SK-N-SH (cell line): ENCODE data around the gene MAN1A2. TPM values are rescaled to one million over a fixed set of nuclear protein-coding genes. Genes with fewer than 3 reads are reported as not detected.

Experiments
- CTCF ChIA-PET: fragments of 300-600, 350-600 bp; formaldehyde crosslinking; extraction: SDS; loops from one replicate; lab custom pipeline; 2021; lab: Yijun Ruan, JAX
- POLR2A ChIA-PET: fragments of 350-600 bp; sonication (Branson Sonifier 250); formaldehyde crosslinking; extraction: SDS; loops from one replicate; lab custom pipeline; 2020; ENCODE audit warnings: antibody characterized with exemption, inconsistent platforms; lab: Yijun Ruan, JAX
- DNase-seq: peaks from one replicate; pipeline ENCODE4 v3.0.0; 2012
- H2AFZ ChIP-seq: fragments of 200-600 bp; sonication (generic); 2 replicates; pipeline ENCODE4 v1.8.1; 2016; ENCODE audit warnings: antibody characterized with exemption, mild to moderate bottlenecking, low read depth
- H3F3A ChIP-seq: fragments of 200-600 bp; sonication (generic); replicated peaks from 2 replicates; pipeline ENCODE3; 2016; ENCODE audit warnings: antibody characterized with exemption, mild to moderate bottlenecking; ENCODE audit not compliant: insufficient read depth
- H3K27ac ChIP-seq, 2 experiments: fragments of 200-500 bp in 1 of 2; fragments of 200-600 bp in 1 of 2; sonication (Bioruptor generic) in 1 of 2; sonication (generic), shearing (Covaris generic) in 1 of 2; 2 replicates each; pipeline versions ENCODE4 v1.5.1 to v1.6.1; 2014 to 2016; ENCODE audit warnings: low read depth in 2 of 2, inconsistent platforms in 1 of 2, low read length in 1 of 2, mild to moderate bottlenecking in 1 of 2, mixed read lengths in 1 of 2
- H3K27me3 ChIP-seq: fragments of 200-600 bp; sonication (generic), shearing (Covaris generic); 2 replicates; pipeline ENCODE4 v1.6.1; 2016; ENCODE audit warnings: mixed run types; ENCODE audit not compliant: insufficient read depth
- H3K36me3 ChIP-seq, 2 experiments: fragments of 200-500 bp in 1 of 2; fragments of 200-600 bp in 1 of 2; sonication (Bioruptor generic) in 1 of 2; sonication (generic) in 1 of 2; replicated peaks in 1 of 2; 2 replicates each; pipeline versions ENCODE3 to v1.5.1; 2014 to 2016; ENCODE audit warnings: low read length in 1 of 2, mild to moderate bottlenecking in 1 of 2; ENCODE audit not compliant: insufficient read depth in 2 of 2, control insufficient read depth in 1 of 2
- H3K4me1 ChIP-seq, 2 experiments: fragments of 200-500 bp in 1 of 2; fragments of 200-600 bp in 1 of 2; sonication (Bioruptor generic) in 1 of 2; sonication (generic), shearing (Covaris generic) in 1 of 2; 2 replicates each; pipeline versions ENCODE4 v1.5.1 to v1.6.1; 2014 to 2016; ENCODE audit warnings: low read depth in 1 of 2, low read length in 1 of 2, mixed run types in 1 of 2; ENCODE audit not compliant: insufficient read depth in 2 of 2, control insufficient read depth in 1 of 2
- H3K4me2 ChIP-seq: fragments of 200-600 bp; sonication (generic), shearing (Covaris generic); 2 replicates; pipeline ENCODE4 v1.6.1; 2017; ENCODE audit warnings: mixed run types
- H3K4me3 ChIP-seq, 2 experiments: fragments of 200-500 bp in 1 of 2; fragments of 200-600 bp in 1 of 2; sonication (Bioruptor generic) in 1 of 2; sonication (generic), shearing (Covaris generic) in 1 of 2; 2 replicates each; pipeline versions ENCODE4 v1.5.1 to v1.8.1; 2014 to 2016; ENCODE audit warnings: low read depth in 2 of 2, inconsistent platforms in 1 of 2, low read length in 1 of 2, mild to moderate bottlenecking in 1 of 2, mixed read lengths in 1 of 2, moderate library complexity in 1 of 2
- H3K79me2 ChIP-seq: fragments of 200-600 bp; sonication (generic); 2 replicates; pipeline ENCODE4 v1.8.1; 2017; ENCODE audit warnings: mild to moderate bottlenecking; ENCODE audit not compliant: insufficient read depth
- H3K9ac ChIP-seq: fragments of 200-600 bp; sonication (generic); 2 replicates; pipeline ENCODE4 v1.6.1; 2017; ENCODE audit warnings: mixed run types
- H3K9me2 ChIP-seq: fragments of 200-600 bp; sonication (generic); 2 replicates; pipeline ENCODE4 v1.6.1; 2017; ENCODE audit warnings: mixed run types
- H3K9me3 ChIP-seq: fragments of 200-600 bp; sonication (generic); 2 replicates; pipeline ENCODE4 v1.6.1; 2017; ENCODE audit warnings: mixed run types, mild to moderate bottlenecking, moderate library complexity
- H4K20me1 ChIP-seq: fragments of 200-600 bp; sonication (generic); 2 replicates; pipeline ENCODE4 v1.6.1; 2017; ENCODE audit warnings: mild to moderate bottlenecking, mixed run types; ENCODE audit not compliant: insufficient read depth
- ELF1 ChIP-seq: IDR thresholded peaks from 2 replicates; pipeline ENCODE4 v1.4.0; 2012
- EZH2phosphoT487 ChIP-seq: fragments of 200-600 bp; sonication (generic); IDR thresholded peaks from 2 replicates; pipeline ENCODE4 v1.6.1; 2017; ENCODE audit warnings: low read depth, mixed run types, mild to moderate bottlenecking, antibody characterized with exemption, moderate library complexity, borderline replicate concordance
- FOSL2 ChIP-seq: IDR thresholded peaks from 2 replicates; pipeline ENCODE4 v1.4.0; 2012; ENCODE audit warnings: low read depth, mild to moderate bottlenecking, moderate library complexity, borderline replicate concordance
- FOXJ3 ChIP-seq: sonication (generic); formaldehyde crosslinking; IDR thresholded peaks from 2 replicates; pipeline ENCODE4 v1.5.1; 2020; ENCODE audit warnings: mild to moderate bottlenecking, missing genetic modification reagents
- NFIC ChIP-seq: IDR thresholded peaks from 2 replicates; pipeline ENCODE4 v1.4.0; 2012; ENCODE audit warnings: borderline replicate concordance
- NRF1 ChIP-seq: IDR thresholded peaks from 2 replicates; pipeline ENCODE4 v1.6.1; 2012; ENCODE audit warnings: low read depth, mild to moderate bottlenecking, low read length
- RCOR1 ChIP-seq: fragments of 150-350 bp; IDR thresholded peaks from 2 replicates; pipeline ENCODE4 v1.6.1; 2017; ENCODE audit warnings: antibody characterized with exemption, low read length
- RXRA ChIP-seq: IDR thresholded peaks from 2 replicates; pipeline ENCODE4 v1.4.0; 2012; ENCODE audit warnings: low read depth, mild to moderate bottlenecking, borderline replicate concordance
- USF1 ChIP-seq: IDR thresholded peaks from 2 replicates; pipeline ENCODE4 v1.4.0; 2012; ENCODE audit warnings: low read depth, borderline replicate concordance
- USF2 ChIP-seq: fragments of 150-350 bp; IDR thresholded peaks from 2 replicates; pipeline ENCODE4 v1.6.1; 2017; ENCODE audit warnings: antibody characterized with exemption, low read length, low read depth, borderline replicate concordance
- WGBS: methylation state at CpG from one replicate; pipeline ENCODE4 v1.1.6; 2017; ENCODE audit warnings: low lambda C conversion rate; 5-methylcytosine and 5-hydroxymethylcytosine counted together
- polyA plus RNA-seq, 3 experiments: library from polyadenylated mRNA; depleted of rRNA; stranded (reverse); fragments of >200 nt; gene quantifications; 2 replicates each; pipeline ENCODE4 v1.2.3, GENCODE V29; 2012
- TF ChIP-seq, protein P1 (sequence below): fragments of 150-350 bp; IDR thresholded peaks from 2 replicates; pipeline ENCODE4 v1.6.1; 2016; ENCODE audit warnings: mild to moderate bottlenecking, low read depth, low read length
- TF ChIP-seq, protein P2 (sequence below): fragments of 200-600 bp; sonication (generic); IDR thresholded peaks from 2 replicates; pipeline ENCODE4 v1.6.1; 2017; ENCODE audit warnings: antibody characterized with exemption, mild to moderate bottlenecking, moderate library complexity
- TF ChIP-seq, protein P3 (sequence below): IDR thresholded peaks from 2 replicates; pipeline ENCODE4 v1.4.0; 2012; ENCODE audit warnings: low read depth, borderline replicate concordance

Gene MAN1A2
- polyA plus RNA-seq, 1 of the 3 experiments (the other 2 are of a cell fraction): 6.0 TPM

GRCh38 chr1:117493906-117494305 lies 126.7 kb downstream of the MAN1A2 start:
- no peaks in the 10 kb centered on the region for H3K4me1 ChIP-seq
- no peak overlapping the region for H3K4me2 ChIP-seq
- H4K20me1 ChIP-seq: no peaks in the 10 kb centered on the region
- H3K9me3 ChIP-seq: no peaks in the 10 kb centered on the region
- no peak for DNase-seq
- H3K79me2 ChIP-seq: no peaks in the 10 kb centered on the region
- H3F3A ChIP-seq: no peaks in the 10 kb centered on the region
- CTCF ChIA-PET: interaction anchor here (1.4 kb wide), 1 partner anchor 8 kb away, joined by 4 read pairs; no protein-coding TSS in a partner anchor
- H3K36me3 ChIP-seq: peaks cover 27 to 49% of the 10 kb centered on the region in 2 experiments
- H2AFZ ChIP-seq: no peak overlapping the region
- no peak overlapping the region for H3K4me3 ChIP-seq
- no peaks in the 10 kb centered on the region for H3K27me3 ChIP-seq
- no peak overlapping the region for H3K27ac ChIP-seq
- POLR2A ChIA-PET: no interaction called here
- no peak for TF ChIP-seq EZH2phosphoT487
- TF ChIP-seq NRF1: no peak
- TF ChIP-seq, protein P1, sequence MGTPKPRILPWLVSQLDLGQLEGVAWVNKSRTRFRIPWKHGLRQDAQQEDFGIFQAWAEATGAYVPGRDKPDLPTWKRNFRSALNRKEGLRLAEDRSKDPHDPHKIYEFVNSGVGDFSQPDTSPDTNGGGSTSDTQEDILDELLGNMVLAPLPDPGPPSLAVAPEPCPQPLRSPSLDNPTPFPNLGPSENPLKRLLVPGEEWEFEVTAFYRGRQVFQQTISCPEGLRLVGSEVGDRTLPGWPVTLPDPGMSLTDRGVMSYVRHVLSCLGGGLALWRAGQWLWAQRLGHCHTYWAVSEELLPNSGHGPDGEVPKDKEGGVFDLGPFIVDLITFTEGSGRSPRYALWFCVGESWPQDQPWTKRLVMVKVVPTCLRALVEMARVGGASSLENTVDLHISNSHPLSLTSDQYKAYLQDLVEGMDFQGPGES: no peak
- TF ChIP-seq, protein P2, sequence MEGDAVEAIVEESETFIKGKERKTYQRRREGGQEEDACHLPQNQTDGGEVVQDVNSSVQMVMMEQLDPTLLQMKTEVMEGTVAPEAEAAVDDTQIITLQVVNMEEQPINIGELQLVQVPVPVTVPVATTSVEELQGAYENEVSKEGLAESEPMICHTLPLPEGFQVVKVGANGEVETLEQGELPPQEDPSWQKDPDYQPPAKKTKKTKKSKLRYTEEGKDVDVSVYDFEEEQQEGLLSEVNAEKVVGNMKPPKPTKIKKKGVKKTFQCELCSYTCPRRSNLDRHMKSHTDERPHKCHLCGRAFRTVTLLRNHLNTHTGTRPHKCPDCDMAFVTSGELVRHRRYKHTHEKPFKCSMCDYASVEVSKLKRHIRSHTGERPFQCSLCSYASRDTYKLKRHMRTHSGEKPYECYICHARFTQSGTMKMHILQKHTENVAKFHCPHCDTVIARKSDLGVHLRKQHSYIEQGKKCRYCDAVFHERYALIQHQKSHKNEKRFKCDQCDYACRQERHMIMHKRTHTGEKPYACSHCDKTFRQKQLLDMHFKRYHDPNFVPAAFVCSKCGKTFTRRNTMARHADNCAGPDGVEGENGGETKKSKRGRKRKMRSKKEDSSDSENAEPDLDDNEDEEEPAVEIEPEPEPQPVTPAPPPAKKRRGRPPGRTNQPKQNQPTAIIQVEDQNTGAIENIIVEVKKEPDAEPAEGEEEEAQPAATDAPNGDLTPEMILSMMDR: no peak
- TF ChIP-seq NFIC: no peak
- no peak for TF ChIP-seq FOSL2
- no peak for TF ChIP-seq FOXJ3
- no peak for TF ChIP-seq RXRA
- no peak for TF ChIP-seq USF1
- TF ChIP-seq ELF1: no peak
- no peak for TF ChIP-seq RCOR1
- no peak for TF ChIP-seq USF2
- TF ChIP-seq, protein P3, sequence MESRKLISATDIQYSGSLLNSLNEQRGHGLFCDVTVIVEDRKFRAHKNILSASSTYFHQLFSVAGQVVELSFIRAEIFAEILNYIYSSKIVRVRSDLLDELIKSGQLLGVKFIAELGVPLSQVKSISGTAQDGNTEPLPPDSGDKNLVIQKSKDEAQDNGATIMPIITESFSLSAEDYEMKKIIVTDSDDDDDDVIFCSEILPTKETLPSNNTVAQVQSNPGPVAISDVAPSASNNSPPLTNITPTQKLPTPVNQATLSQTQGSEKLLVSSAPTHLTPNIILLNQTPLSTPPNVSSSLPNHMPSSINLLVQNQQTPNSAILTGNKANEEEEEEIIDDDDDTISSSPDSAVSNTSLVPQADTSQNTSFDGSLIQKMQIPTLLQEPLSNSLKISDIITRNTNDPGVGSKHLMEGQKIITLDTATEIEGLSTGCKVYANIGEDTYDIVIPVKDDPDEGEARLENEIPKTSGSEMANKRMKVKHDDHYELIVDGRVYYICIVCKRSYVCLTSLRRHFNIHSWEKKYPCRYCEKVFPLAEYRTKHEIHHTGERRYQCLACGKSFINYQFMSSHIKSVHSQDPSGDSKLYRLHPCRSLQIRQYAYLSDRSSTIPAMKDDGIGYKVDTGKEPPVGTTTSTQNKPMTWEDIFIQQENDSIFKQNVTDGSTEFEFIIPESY: no peak
- no peak overlapping the region for H3K9ac ChIP-seq
- H3K9me2 ChIP-seq: no peaks in the 10 kb centered on the region; the same call in 1 of the 2 replicates
- 88% methylated on average over 2 of the region's 2 CpGs for WGBS
